ENCODE measurements around the gene TTC4. TPM values are rescaled to one million over a fixed set of nuclear protein-coding genes. Genes with fewer than 3 reads are reported as not detected.

TTC4 gene
- total RNA-seq, 1 experiment from 2014 or later: 26.3 TPM

DNA sequence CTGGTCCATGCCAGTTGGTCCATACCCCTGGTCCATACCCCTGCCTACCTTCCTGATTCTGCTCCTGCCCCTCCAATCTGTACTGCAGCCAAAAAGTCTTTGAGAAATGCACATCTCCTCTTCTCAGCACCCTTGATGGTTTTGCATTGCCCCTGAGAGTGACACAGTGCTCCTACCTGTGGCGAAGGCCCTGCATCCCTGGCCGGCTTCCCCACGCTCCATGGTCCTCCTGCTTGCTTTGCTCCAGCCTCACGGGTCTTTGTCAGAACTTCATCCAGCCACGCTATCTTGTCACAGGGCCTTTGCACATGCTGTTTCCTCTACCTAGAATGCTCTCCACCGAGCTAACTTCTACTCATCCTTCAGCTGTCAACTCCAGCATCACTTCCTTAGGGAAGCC, 32.2 kb upstream of the TTC4 start:
- no peak for TF ChIP-seq POLR2A (IDR thresholded peaks at IDR 0.05; ENCODE audit: borderline replicate concordance, extremely low read depth, insufficient read depth, insufficient read length)
- TF ChIP-seq FOSL1 (IDR thresholded peaks at IDR 0.05; ENCODE audit: low read depth): no peak
- no peak for TF ChIP-seq ELF1 (IDR thresholded peaks at IDR 0.05; ENCODE audit: borderline replicate concordance, low read depth)
- no peak for TF ChIP-seq SRF (IDR thresholded peaks at IDR 0.05; ENCODE audit: low read depth)
- intact Hi-C loops (cut with micrococcal nuclease): no loop called here
- H3K9ac ChIP-seq (ENCODE audit: low read length): no peak overlapping the region
- no peaks in the 10 kb centered on the region for H3K27me3 ChIP-seq (ENCODE audit: insufficient read depth, low read length)
- no peaks in the 10 kb centered on the region for H3K36me3 ChIP-seq (ENCODE audit: control insufficient read depth in 1 of 2, insufficient read depth in 2 of 2, low read length in 2 of 2)
- H3K79me2 ChIP-seq (ENCODE audit: insufficient read depth, low read length): no peaks in the 10 kb centered on the region
- BruUV-seq (replicated peaks): no TSS peak
- RAD21 ChIA-PET (ENCODE audit: low non-redundant PET in 1 of 2, low total read pairs in 2 of 2, uncharacterized antibody in 2 of 2, unreplicated experiment in 2 of 2): no interaction called here
- H3K4me2 ChIP-seq (ENCODE audit: low read length): no peak overlapping the region
- H3K4me3 ChIP-seq (replicated peaks in 1 of 2; ENCODE audit: low read depth in 1 of 2, low read length in 2 of 2): no peak overlapping the region
- no peaks in the 10 kb centered on the region for H3K4me1 ChIP-seq (ENCODE audit: control insufficient read depth in 1 of 2, insufficient read depth in 2 of 2, low read length in 2 of 2)
- DNase-seq (ENCODE audit: low read depth, low spot score) (no peak), ATAC-seq (no peak)
- no peak overlapping the region for H3K27ac ChIP-seq (ENCODE audit: low read depth, low read length)
- CTCF ChIA-PET: no interaction called here
- POLR2A ChIA-PET: no interaction called here
- no peaks in the 10 kb centered on the region for H4K20me1 ChIP-seq (ENCODE audit: insufficient read depth)
- H3K9me2 ChIP-seq (ENCODE audit: insufficient read depth): no peaks in the 10 kb centered on the region
- H2AFZ ChIP-seq (ENCODE audit: low read depth, low read length, poor library complexity, severe bottlenecking): no peak overlapping the region
- H3K9me3 ChIP-seq (ENCODE audit: control insufficient read depth in 1 of 2, insufficient read depth in 1 of 2, low read depth in 1 of 2, low read length in 2 of 2): no peaks in the 10 kb centered on the region

DNA sequence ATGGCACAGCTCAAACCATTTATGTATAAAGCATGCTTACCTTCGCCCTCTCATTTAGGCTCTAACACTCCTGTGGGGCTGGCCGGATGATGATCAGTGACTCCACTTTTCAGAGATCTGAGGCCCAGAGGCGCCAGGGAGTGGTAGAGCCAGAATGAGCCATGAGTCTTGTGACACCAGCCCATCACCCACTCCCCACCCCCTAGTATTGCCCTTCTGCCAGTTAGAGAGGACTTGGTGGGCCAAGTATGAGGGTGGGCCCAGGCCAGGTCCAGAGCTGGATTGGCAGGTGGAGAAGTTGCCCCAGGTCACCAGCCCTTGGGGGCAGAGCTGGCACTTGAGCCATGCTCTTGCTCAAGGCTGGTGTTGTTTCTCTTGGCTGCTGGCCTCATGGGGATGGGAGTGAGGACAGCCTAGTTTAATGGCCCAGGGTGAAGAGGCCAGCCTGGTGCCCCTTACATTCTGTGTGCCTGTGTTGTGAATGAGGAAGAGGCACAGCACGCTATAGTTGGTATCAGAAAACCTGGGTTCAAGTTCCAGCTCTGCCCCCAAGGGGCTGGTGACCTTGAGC, 30.2 kb upstream of the TTC4 start:
- CTCF ChIA-PET: interaction anchor here (0.6 kb wide), 1 partner anchor 126 kb away, joined by 3 read pairs; no protein-coding TSS in a partner anchor
- ATAC-seq: no peak
- no peak for DNase-seq (ENCODE audit: low read depth, low spot score)

More for the DNA sequence above, 30.2 kb upstream of the TTC4 start:
- POLR2A ChIA-PET: no interaction called here
- H3K36me3 ChIP-seq (ENCODE audit: control insufficient read depth in 1 of 2, insufficient read depth in 2 of 2, low read length in 2 of 2): no peaks in the 10 kb centered on the region
- intact Hi-C loops (cut with micrococcal nuclease): no loop called here
- no peak overlapping the region for H3K27ac ChIP-seq (ENCODE audit: low read depth, low read length)
- H3K9me3 ChIP-seq (ENCODE audit: control insufficient read depth in 1 of 2, insufficient read depth in 1 of 2, low read depth in 1 of 2, low read length in 2 of 2): no peaks in the 10 kb centered on the region
- BruUV-seq (replicated peaks): no TSS peak
- H3K27me3 ChIP-seq (ENCODE audit: insufficient read depth, low read length): no peaks in the 10 kb centered on the region
- no peak overlapping the region for H3K4me3 ChIP-seq (replicated peaks in 1 of 2; ENCODE audit: low read depth in 1 of 2, low read length in 2 of 2)
- H3K9ac ChIP-seq (ENCODE audit: low read length): no peak overlapping the region
- no peak overlapping the region for H3K4me2 ChIP-seq (ENCODE audit: low read length)
- RAD21 ChIA-PET (ENCODE audit: low non-redundant PET in 1 of 2, low total read pairs in 2 of 2, uncharacterized antibody in 2 of 2, unreplicated experiment in 2 of 2): no interaction called here
- TF ChIP-seq CBX3 (IDR thresholded peaks at IDR 0.05; ENCODE audit: low read depth) (no peak), EZH2phosphoT487 (IDR thresholded peaks at IDR 0.05; ENCODE audit: borderline replicate concordance) (no peak), SIN3A (IDR thresholded peaks at IDR 0.05; ENCODE audit: low read depth) (no peak), FOSL1 (IDR thresholded peaks at IDR 0.05; ENCODE audit: low read depth) (no peak), ZFX (IDR thresholded peaks at IDR 0.05) (no peak)
- H2AFZ ChIP-seq (ENCODE audit: low read depth, low read length, poor library complexity, severe bottlenecking): no peak overlapping the region
- H3K79me2 ChIP-seq (ENCODE audit: insufficient read depth, low read length): no peaks in the 10 kb centered on the region
- no peaks in the 10 kb centered on the region for H3K4me1 ChIP-seq (ENCODE audit: control insufficient read depth in 1 of 2, insufficient read depth in 2 of 2, low read length in 2 of 2)
- H4K20me1 ChIP-seq (ENCODE audit: insufficient read depth): no peaks in the 10 kb centered on the region
- no peaks in the 10 kb centered on the region for H3K9me2 ChIP-seq (ENCODE audit: insufficient read depth)

Data from HCT116 (cell line).